GM12891 (cell line): ENCODE data around the gene PCARE.

Experiments
- POLR2AphosphoS5 ChIP-seq: IDR thresholded peaks from 2 replicates; pipeline ENCODE4 v1.6.1; 2011; ENCODE audit warnings: low read depth, low read length, control low read depth
- TAF1 ChIP-seq: IDR thresholded peaks from 2 replicates; pipeline ENCODE4 v1.6.1; 2011; ENCODE audit warnings: low read depth, low read length, control low read depth

- TF ChIP-seq TAF1 (no peak), POLR2AphosphoS5 (no peak)
Measured at GRCh38 chr2:29064746-29065067, 9.6 kb downstream of the PCARE start.
